Activated naive CD4-positive, alpha-beta T cell treated with anti-CD3 and anti-CD28 coated beads for 36 hours (primary cell): Measurements from ENCODE around the gene PARVG. TPM values are rescaled to one million over a fixed set of nuclear protein-coding genes. Genes with fewer than 3 reads are reported as not detected.

Source experiments
- CTCF ChIA-PET: fragments of 350-600 bp; sonication (Branson Sonifier 250); formaldehyde crosslinking; loops from one replicate; lab custom pipeline; 2021; ENCODE audit warnings: antibody characterized with exemption; lab: Charles Lee
- DNase-seq: peaks from one replicate; pipeline ENCODE4 v3.0.0-alpha.2; 2020
- H3K27ac Mint-ChIP-seq: one replicate; pipeline ENCODE4 v1.8.0; 2021; ENCODE audit warnings: mild to moderate bottlenecking, mixed read lengths
- H3K27me3 Mint-ChIP-seq: one replicate; pipeline ENCODE4 v1.8.0; 2021; ENCODE audit warnings: low read depth, mixed read lengths
- H3K36me3 Mint-ChIP-seq: one replicate; pipeline ENCODE4 v1.8.0; 2021; ENCODE audit warnings: low read depth, mixed read lengths
- H3K4me1 Mint-ChIP-seq: one replicate; pipeline ENCODE4 v1.8.0; 2021; ENCODE audit warnings: low read depth, mixed read lengths
- H3K4me3 Mint-ChIP-seq: one replicate; pipeline ENCODE4 v1.8.0; 2021; ENCODE audit warnings: mild to moderate bottlenecking, moderate library complexity, mixed read lengths
- H3K9me3 Mint-ChIP-seq: one replicate; pipeline ENCODE4 v1.8.0; 2021; ENCODE audit warnings: mixed read lengths
- intact Hi-C: fragments of 100-400 bp; cut with micrococcal nuclease; formaldehyde crosslinking; loops from one replicate; pipeline ENCODE4 v1.15.1; 2023
- total RNA-seq, 2 experiments: library from RNA; stranded (reverse); gene quantifications; one replicate each; pipeline ENCODE4 v1.2.3, GENCODE V29; 2021

PARVG gene
- total RNA-seq, 2 experiments from 2014 or later, result 64.6 to 67.8 TPM

DNA sequence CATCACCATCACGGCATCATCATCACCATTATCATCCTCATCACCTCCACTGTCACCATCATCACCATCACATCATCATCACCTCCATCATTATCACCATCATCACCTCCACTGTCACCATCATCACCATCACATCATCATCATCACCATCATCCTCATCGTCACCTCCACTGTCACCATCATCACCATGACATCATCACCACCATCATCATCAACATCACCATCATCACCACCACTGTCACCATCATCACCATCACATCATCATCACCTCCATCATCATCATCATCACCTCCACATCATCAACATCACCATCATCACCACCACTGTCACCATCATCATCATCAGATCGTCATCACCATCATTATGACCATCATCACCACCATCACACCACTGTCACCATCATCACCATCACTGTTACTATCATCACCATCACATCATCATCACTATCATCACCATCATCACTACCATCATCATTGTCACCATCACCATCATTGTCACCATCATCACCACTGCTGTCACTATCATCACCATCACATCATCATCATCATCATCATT is 32.8 kb downstream of the PARVG start:
- Mint-ChIP-seq H3K27me3 (no peaks in the 10 kb centered on the region), H3K4me1 (no peaks in the 10 kb centered on the region), H3K27ac (no peak overlapping the region), H3K4me3 (no peak overlapping the region), H3K36me3 (peaks cover 13% of the 10 kb centered on the region), H3K9me3 (peaks cover 14% of the 10 kb centered on the region)
- no peak for DNase-seq
- intact Hi-C loops, result no loop called here
- CTCF ChIA-PET, result no interaction called here

GRCh38 chr22:44214187-44214586 is 33.5 kb downstream of the PARVG start:
- intact Hi-C loops, result no loop called here
- peaks cover 9% of the 10 kb centered on the region for H3K9me3 Mint-ChIP-seq
- H3K36me3 Mint-ChIP-seq, result peaks cover 13% of the 10 kb centered on the region
- H3K27me3 Mint-ChIP-seq, result no peaks in the 10 kb centered on the region
- H3K27ac Mint-ChIP-seq, result no peak overlapping the region
- CTCF ChIA-PET, result no interaction called here
- no peaks in the 10 kb centered on the region for H3K4me1 Mint-ChIP-seq
- H3K4me3 Mint-ChIP-seq, result no peak overlapping the region
- no peak for DNase-seq

DNA sequence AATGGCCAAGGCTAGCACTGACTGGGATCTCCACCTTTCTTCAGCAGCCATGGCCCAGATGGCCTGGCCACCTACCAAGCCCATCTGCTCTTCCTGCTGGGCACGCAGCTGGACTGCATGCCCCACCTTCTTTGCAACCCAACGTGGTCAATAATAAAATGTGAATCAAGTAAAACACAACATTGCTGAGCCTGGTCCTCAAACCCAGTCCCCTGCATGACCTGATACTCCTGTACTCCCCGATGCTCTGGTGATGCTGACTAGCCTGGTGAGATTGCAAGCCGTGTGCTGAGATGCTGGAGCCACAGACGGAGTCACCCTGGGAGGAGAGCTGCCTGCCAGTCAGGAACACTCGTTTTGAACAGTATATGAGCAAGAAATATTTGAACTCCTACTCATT is 34.0 kb downstream of the PARVG start:
- Mint-ChIP-seq H3K27me3 (no peaks in the 10 kb centered on the region), H3K4me1 (no peaks in the 10 kb centered on the region)

DNA sequence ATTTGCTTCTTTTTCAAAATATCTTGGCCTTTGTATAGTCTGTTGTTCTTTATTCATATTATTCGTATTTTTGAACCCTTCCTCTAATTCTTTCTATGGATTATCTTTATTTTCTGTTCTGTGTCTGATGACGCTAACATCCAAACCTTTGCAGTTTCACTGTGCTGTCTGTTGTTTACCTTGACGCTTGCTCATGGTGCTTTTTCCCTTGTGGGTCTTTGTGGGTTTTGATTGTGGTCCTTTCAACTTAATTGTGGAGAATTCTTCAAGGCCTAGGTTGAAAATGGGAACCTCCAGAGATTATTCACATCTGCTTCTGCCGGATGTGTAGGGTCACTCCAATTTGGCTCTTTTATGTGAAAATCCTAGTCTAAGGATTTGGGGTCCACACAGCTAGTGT is 34.6 kb downstream of the PARVG start:
- CTCF ChIA-PET, result no interaction called here
- H3K9me3 Mint-ChIP-seq, result no peaks in the 10 kb centered on the region
- H3K4me3 Mint-ChIP-seq, result no peak overlapping the region
- intact Hi-C loops, result no loop called here
- H3K27ac Mint-ChIP-seq, result no peak overlapping the region
- peaks cover 4% of the 10 kb centered on the region for H3K36me3 Mint-ChIP-seq
- no peak for DNase-seq
- no peaks in the 10 kb centered on the region for H3K4me1 Mint-ChIP-seq
- no peaks in the 10 kb centered on the region for H3K27me3 Mint-ChIP-seq

More for the DNA sequence above, 34.0 kb downstream of the PARVG start:
- H3K27ac Mint-ChIP-seq, result no peak overlapping the region
- DNase-seq, result no peak
- peaks cover 8% of the 10 kb centered on the region for H3K36me3 Mint-ChIP-seq
- no peak overlapping the region for H3K4me3 Mint-ChIP-seq
- H3K9me3 Mint-ChIP-seq, result peaks cover 5% of the 10 kb centered on the region
- intact Hi-C loops, result no loop called here
- CTCF ChIA-PET, result no interaction called here

DNA sequence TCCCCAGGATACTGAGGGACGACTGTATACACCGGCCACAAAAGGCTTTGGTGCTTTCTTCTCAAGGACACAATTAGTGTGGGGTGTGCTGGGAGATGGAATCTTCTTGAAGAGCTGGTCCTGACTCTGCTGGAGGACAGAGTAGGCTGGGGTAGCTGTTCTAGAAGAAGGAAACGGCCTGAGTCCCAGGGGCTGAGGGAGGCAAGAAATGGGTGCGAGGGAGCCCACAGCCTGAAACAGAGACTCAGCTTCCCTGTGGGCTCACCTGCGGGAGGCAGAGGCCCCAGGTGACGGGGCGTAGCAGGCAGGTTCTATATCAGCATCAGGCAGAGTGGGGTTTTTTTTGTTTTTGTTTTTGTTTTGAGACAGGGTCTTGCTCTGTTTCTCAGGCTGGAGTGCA is 36.6 kb downstream of the PARVG start:
- DNase-seq, result no peak
- CTCF ChIA-PET, result no interaction called here

DNA sequence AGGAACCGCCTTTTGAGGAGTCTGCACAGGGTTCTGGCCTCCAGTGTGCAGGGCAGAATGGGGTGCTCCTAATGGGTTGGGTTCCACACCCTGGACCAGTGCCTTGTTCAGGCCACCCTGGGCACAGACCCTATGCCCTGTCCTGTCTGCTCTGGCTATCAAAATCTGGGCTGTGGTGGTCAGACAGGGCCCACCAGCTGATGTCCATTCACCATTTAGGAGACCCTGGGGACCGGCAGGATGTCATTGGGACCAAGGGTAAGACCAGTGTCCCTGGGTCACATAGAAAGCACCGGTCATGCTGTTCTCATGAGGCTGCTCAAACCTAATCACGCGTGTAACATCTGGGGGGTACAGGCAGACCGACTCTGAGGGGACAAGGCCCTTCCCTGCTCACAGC is 37.3 kb downstream of the PARVG start:
- Mint-ChIP-seq H3K27ac (no peak overlapping the region), H3K36me3 (no peaks in the 10 kb centered on the region), H3K4me3 (no peak overlapping the region), H3K9me3 (no peaks in the 10 kb centered on the region), H3K27me3 (no peaks in the 10 kb centered on the region), H3K4me1 (no peaks in the 10 kb centered on the region)
- intact Hi-C loops, result no loop called here
- DNase-seq, result no peak
- CTCF ChIA-PET, result no interaction called here

More for the DNA sequence above, 36.6 kb downstream of the PARVG start:
- no peaks in the 10 kb centered on the region for H3K27me3 Mint-ChIP-seq
- intact Hi-C loops, result no loop called here
- H3K4me3 Mint-ChIP-seq, result no peak overlapping the region
- no peaks in the 10 kb centered on the region for H3K4me1 Mint-ChIP-seq
- H3K36me3 Mint-ChIP-seq, result no peaks in the 10 kb centered on the region
- no peaks in the 10 kb centered on the region for H3K9me3 Mint-ChIP-seq
- H3K27ac Mint-ChIP-seq, result no peak overlapping the region

DNA sequence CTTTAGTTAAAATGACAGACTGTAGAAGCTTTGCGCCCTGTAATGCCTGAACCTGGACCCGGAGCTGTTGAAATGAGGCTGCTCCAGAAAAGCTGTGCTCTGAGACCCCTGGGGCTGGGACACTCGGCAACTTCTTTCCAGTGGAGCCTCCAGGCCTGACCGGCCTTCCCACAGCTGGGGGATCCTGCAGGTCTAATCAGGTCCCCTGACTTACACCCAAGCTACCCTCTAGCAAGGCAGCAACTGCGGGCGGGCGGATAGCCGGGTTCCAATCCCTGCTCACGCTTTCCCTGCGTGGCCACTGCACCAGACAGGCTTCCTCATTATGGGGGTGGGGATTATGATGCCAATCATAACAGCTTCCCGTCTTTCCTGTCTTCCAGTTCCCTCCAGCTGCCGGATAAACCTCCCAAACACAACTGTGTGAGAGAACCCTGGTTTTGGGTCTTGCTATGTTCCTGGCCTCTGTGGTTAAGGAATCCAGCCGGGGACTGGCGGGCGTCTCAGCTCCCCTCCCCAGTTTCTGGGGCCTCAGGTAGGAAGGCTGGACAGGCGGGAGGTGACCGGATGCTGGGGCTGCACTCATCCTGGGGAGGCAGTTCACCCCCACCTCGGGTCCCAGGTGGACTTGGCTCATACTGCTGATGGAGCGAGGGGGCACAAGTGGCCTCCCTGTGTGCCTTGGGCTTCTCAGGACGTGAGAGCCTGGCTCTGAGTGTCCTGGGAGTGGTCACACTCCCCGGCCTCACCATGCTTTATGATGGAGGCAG is 38.6 kb downstream of the PARVG start:
- intact Hi-C loops, result no loop called here
- Mint-ChIP-seq H3K4me1 (no peaks in the 10 kb centered on the region), H3K36me3 (no peaks in the 10 kb centered on the region), H3K27me3 (no peaks in the 10 kb centered on the region), H3K27ac (no peak overlapping the region), H3K4me3 (no peak overlapping the region), H3K9me3 (no peaks in the 10 kb centered on the region)
- CTCF ChIA-PET, result no interaction called here
- no peak for DNase-seq

GRCh38 chr22:44220727-44221680 is 40.3 kb downstream of the PARVG start:
- Mint-ChIP-seq H3K27me3 (no peaks in the 10 kb centered on the region), H3K4me3 (no peak overlapping the region), H3K4me1 (no peaks in the 10 kb centered on the region), H3K36me3 (no peaks in the 10 kb centered on the region), H3K27ac (no peak overlapping the region), H3K9me3 (no peaks in the 10 kb centered on the region)
- no peak for DNase-seq
- CTCF ChIA-PET, result interaction anchor here (0.9 kb wide), 1 partner anchor 18 kb away, joined by 3 read pairs; no protein-coding TSS in a partner anchor
- intact Hi-C loops, result no loop called here

- H3K4me1 Mint-ChIP-seq, result no peaks in the 10 kb centered on the region
Observed at GRCh38 chr22:44221710-44222475, 41.2 kb downstream of the PARVG start.

DNA sequence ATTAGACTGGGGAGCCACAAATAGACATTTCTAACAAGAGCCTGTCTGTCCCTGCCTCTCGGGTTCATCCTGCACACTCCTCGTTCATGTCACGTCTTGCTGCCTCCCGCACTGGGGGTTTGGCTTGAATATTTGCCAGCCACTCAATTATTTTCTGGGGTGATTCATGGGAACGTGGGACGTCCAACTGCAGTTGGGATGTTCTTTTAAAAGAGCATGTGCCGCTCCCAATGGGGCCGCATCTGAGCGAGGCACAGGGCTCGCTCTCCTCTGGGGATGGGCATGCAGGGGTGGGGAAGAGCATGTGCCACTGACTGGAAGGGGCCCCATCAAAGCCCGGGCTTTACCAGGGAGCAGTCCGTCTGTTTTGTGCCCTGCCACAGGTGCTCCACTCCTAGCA is 43.4 kb downstream of the PARVG start:
- H3K27ac Mint-ChIP-seq, result no peak overlapping the region
- no peak for DNase-seq
- CTCF ChIA-PET, result no interaction called here

More at GRCh38 chr22:44221710-44222475, 41.2 kb downstream of the PARVG start:
- Mint-ChIP-seq H3K4me3 (no peak overlapping the region), H3K27ac (no peak overlapping the region), H3K36me3 (no peaks in the 10 kb centered on the region), H3K9me3 (peaks cover 1% of the 10 kb centered on the region), H3K27me3 (peaks cover 2% of the 10 kb centered on the region)
- CTCF ChIA-PET, result no interaction called here
- DNase-seq, result no peak
- intact Hi-C loops, result no loop called here

GRCh38 chr22:44225091-44225689 is 44.5 kb downstream of the PARVG start:
- H3K4me1 Mint-ChIP-seq, result no peaks in the 10 kb centered on the region
- peaks cover 7% of the 10 kb centered on the region for H3K27me3 Mint-ChIP-seq
- peaks cover 14% of the 10 kb centered on the region for H3K9me3 Mint-ChIP-seq
- CTCF ChIA-PET, result no interaction called here
- H3K36me3 Mint-ChIP-seq, result peaks cover 1% of the 10 kb centered on the region
- H3K4me3 Mint-ChIP-seq, result no peak overlapping the region
- no peak overlapping the region for H3K27ac Mint-ChIP-seq
- no peak for DNase-seq
- intact Hi-C loops, result no loop called here

More for the DNA sequence above, 43.4 kb downstream of the PARVG start:
- Mint-ChIP-seq H3K36me3 (peaks cover 1% of the 10 kb centered on the region), H3K27me3 (peaks cover 7% of the 10 kb centered on the region), H3K4me1 (no peaks in the 10 kb centered on the region), H3K4me3 (no peak overlapping the region), H3K9me3 (peaks cover 9% of the 10 kb centered on the region)
- intact Hi-C loops, result no loop called here
